HepG2 (cell line): Measurements from ENCODE around the gene COG1. TPM values are rescaled to one million over a fixed set of nuclear protein-coding genes. Genes with fewer than 3 reads are reported as not detected.

Experiments used
- GZF1 ChIP-seq: sonication (generic); formaldehyde crosslinking; IDR thresholded peaks from 2 replicates; pipeline ENCODE4 v1.5.1; 2020; ENCODE audit warnings: mild to moderate bottlenecking, missing genetic modification reagents
- HNRNPL ChIP-seq: fragments of 200-400 bp; formaldehyde crosslinking; IDR thresholded peaks from 2 replicates; pipeline ENCODE4 v1.6.1; 2017; ENCODE audit warnings: mild to moderate bottlenecking, low read depth, low read length
- SMAD9 ChIP-seq: sonication (generic); formaldehyde crosslinking; IDR thresholded peaks from 2 replicates; pipeline ENCODE4 v1.5.1; 2020; ENCODE audit warnings: mild to moderate bottlenecking, missing genetic modification reagents
- ZNF207 ChIP-seq: fragments of 450-650 bp; IDR thresholded peaks from 2 replicates; pipeline ENCODE4 v1.6.1; 2016; ENCODE audit warnings: antibody characterized with exemption, borderline replicate concordance
- ZNF251 ChIP-seq: sonication (generic); formaldehyde crosslinking; IDR thresholded peaks from 2 replicates; pipeline ENCODE4 v1.9.0; 2021; ENCODE audit warnings: mild to moderate bottlenecking, missing genetic modification reagents
- polyA plus RNA-seq, 8 experiments: library from polyadenylated mRNA; depleted of rRNA in 3 of 8; stranded (reverse) in 7 of 8; unstranded in 1 of 8; fragments of >200 nt; fragmentation: Illumina TruSeq in 4 of 8; extraction: Trizol in 4 of 8; gene quantifications; 2 replicates each; pipeline versions ENCODE4 v1.2.1 to v1.2.3, GENCODE V29; 2011 to 2016; ENCODE audit warnings: low read depth in 4 of 8, missing spikeins in 1 of 8, mixed read lengths in 1 of 8; ENCODE audit not compliant: insufficient read depth in 1 of 8
- total RNA-seq, 5 experiments: library from RNA; depleted of rRNA; stranded (reverse); fragments of >200 nt; fragmentation: Illumina TruSeq; extraction: Trizol; gene quantifications; 2 replicates each; pipeline ENCODE4 v1.2.3, GENCODE V29; 2016; ENCODE audit warnings: low read depth in 1 of 5
- TF ChIP-seq, protein P1 (sequence below): sonication (generic); formaldehyde crosslinking; IDR thresholded peaks from 2 replicates; pipeline ENCODE4 v1.5.0; 2020; ENCODE audit warnings: missing genetic modification reagents
- TF ChIP-seq, protein P2 (sequence below): sonication (generic); formaldehyde crosslinking; IDR thresholded peaks from 2 replicates; pipeline ENCODE4 v1.9.0; 2022; ENCODE audit warnings: missing genetic modification reagents, mild to moderate bottlenecking, borderline replicate concordance
- TF ChIP-seq, protein P3 (sequence below): sonication (generic); formaldehyde crosslinking; IDR thresholded peaks from 2 replicates; pipeline ENCODE4 v1.4.0; 2020; ENCODE audit warnings: missing genetic modification reagents
- TF ChIP-seq, protein P4 (sequence below): sonication (generic); formaldehyde crosslinking; IDR thresholded peaks from 2 replicates; pipeline ENCODE4 v1.4.0; 2020; ENCODE audit warnings: mild to moderate bottlenecking, missing genetic modification reagents
- TF ChIP-seq, protein P5 (sequence below): sonication (generic); formaldehyde crosslinking; IDR thresholded peaks from 2 replicates; pipeline ENCODE4 v1.5.0; 2020; ENCODE audit warnings: mild to moderate bottlenecking, missing genetic modification reagents
- TF ChIP-seq, protein P6 (sequence below): IDR thresholded peaks from 2 replicates; pipeline ENCODE4 v1.6.1; 2018; ENCODE audit warnings: missing genetic modification reagents, mild to moderate bottlenecking, missing compliant biosample characterization

COG1 gene
- total and polyA plus RNA-seq, 2 of the 13 experiments (the other 11 are each of a cell fraction or from before 2014, with no cell fraction given), result 36.6 to 39.7 TPM

DNA sequence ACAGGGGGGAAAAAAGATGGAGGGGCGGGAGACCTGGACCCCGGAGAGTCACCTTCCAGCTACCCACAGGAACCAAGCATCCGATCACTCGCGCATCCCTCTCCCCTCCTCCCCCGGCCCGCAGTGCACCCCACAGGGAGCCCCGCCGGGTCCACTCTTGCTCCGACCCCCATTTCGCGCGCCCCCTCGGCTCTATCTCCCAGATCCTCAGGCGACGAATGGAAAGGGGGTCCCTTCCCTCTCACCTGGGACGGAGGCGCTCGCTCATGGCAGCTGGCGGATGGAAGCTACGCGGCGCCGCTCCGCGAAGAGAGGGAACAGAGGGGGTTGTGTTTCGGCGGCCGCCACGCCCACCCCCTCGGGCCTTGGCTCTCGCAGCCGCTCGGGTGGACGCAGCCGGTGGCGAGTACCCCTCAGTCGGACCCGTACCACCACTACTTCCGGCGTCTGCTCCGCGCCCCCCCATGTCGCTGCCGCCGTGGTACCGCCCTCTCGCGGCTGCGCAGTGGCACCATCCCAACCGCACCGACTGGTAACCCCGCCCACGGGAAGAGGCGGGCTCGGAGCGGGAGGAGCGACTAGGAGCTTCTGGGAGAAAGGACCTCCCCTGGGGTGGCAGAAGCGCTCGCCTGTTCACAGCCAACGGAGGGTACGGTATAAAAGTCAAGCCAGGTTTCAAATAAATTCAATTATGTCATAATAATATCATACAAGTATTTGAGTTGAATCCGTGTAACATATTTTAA is 39.2 kb downstream of the COG1 start (continued):
- TF ChIP-seq SMAD9 (CRISPR knock-in tag) (no peak), ZNF251 (CRISPR knock-in tag) (no peak; the same call in 1 of the 2 replicates), ZNF207 (no peak), GZF1 (CRISPR knock-in tag) (peak; percentile 75), HNRNPL (no peak)
- TF ChIP-seq, protein P1, sequence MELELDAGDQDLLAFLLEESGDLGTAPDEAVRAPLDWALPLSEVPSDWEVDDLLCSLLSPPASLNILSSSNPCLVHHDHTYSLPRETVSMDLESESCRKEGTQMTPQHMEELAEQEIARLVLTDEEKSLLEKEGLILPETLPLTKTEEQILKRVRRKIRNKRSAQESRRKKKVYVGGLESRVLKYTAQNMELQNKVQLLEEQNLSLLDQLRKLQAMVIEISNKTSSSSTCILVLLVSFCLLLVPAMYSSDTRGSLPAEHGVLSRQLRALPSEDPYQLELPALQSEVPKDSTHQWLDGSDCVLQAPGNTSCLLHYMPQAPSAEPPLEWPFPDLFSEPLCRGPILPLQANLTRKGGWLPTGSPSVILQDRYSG (CRISPR knock-in tag), result 0 out of 2 replicates have a peak, but pooled peaks have one; percentile 80
- TF ChIP-seq, protein P2, sequence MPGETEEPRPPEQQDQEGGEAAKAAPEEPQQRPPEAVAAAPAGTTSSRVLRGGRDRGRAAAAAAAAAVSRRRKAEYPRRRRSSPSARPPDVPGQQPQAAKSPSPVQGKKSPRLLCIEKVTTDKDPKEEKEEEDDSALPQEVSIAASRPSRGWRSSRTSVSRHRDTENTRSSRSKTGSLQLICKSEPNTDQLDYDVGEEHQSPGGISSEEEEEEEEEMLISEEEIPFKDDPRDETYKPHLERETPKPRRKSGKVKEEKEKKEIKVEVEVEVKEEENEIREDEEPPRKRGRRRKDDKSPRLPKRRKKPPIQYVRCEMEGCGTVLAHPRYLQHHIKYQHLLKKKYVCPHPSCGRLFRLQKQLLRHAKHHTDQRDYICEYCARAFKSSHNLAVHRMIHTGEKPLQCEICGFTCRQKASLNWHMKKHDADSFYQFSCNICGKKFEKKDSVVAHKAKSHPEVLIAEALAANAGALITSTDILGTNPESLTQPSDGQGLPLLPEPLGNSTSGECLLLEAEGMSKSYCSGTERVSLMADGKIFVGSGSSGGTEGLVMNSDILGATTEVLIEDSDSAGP (CRISPR knock-in tag), result peak; percentile 89
- TF ChIP-seq, protein P3, sequence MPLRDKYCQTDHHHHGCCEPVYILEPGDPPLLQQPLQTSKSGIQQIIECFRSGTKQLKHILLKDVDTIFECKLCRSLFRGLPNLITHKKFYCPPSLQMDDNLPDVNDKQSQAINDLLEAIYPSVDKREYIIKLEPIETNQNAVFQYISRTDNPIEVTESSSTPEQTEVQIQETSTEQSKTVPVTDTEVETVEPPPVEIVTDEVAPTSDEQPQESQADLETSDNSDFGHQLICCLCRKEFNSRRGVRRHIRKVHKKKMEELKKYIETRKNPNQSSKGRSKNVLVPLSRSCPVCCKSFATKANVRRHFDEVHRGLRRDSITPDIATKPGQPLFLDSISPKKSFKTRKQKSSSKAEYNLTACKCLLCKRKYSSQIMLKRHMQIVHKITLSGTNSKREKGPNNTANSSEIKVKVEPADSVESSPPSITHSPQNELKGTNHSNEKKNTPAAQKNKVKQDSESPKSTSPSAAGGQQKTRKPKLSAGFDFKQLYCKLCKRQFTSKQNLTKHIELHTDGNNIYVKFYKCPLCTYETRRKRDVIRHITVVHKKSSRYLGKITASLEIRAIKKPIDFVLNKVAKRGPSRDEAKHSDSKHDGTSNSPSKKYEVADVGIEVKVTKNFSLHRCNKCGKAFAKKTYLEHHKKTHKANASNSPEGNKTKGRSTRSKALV (CRISPR knock-in tag), result peak; percentile 90
- TF ChIP-seq, protein P4, sequence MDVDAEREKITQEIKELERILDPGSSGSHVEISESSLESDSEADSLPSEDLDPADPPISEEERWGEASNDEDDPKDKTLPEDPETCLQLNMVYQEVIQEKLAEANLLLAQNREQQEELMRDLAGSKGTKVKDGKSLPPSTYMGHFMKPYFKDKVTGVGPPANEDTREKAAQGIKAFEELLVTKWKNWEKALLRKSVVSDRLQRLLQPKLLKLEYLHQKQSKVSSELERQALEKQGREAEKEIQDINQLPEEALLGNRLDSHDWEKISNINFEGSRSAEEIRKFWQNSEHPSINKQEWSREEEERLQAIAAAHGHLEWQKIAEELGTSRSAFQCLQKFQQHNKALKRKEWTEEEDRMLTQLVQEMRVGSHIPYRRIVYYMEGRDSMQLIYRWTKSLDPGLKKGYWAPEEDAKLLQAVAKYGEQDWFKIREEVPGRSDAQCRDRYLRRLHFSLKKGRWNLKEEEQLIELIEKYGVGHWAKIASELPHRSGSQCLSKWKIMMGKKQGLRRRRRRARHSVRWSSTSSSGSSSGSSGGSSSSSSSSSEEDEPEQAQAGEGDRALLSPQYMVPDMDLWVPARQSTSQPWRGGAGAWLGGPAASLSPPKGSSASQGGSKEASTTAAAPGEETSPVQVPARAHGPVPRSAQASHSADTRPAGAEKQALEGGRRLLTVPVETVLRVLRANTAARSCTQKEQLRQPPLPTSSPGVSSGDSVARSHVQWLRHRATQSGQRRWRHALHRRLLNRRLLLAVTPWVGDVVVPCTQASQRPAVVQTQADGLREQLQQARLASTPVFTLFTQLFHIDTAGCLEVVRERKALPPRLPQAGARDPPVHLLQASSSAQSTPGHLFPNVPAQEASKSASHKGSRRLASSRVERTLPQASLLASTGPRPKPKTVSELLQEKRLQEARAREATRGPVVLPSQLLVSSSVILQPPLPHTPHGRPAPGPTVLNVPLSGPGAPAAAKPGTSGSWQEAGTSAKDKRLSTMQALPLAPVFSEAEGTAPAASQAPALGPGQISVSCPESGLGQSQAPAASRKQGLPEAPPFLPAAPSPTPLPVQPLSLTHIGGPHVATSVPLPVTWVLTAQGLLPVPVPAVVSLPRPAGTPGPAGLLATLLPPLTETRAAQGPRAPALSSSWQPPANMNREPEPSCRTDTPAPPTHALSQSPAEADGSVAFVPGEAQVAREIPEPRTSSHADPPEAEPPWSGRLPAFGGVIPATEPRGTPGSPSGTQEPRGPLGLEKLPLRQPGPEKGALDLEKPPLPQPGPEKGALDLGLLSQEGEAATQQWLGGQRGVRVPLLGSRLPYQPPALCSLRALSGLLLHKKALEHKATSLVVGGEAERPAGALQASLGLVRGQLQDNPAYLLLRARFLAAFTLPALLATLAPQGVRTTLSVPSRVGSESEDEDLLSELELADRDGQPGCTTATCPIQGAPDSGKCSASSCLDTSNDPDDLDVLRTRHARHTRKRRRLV (CRISPR knock-in tag), result peak; percentile 49; the same call in 1 of the 2 replicates
- TF ChIP-seq, protein P5, sequence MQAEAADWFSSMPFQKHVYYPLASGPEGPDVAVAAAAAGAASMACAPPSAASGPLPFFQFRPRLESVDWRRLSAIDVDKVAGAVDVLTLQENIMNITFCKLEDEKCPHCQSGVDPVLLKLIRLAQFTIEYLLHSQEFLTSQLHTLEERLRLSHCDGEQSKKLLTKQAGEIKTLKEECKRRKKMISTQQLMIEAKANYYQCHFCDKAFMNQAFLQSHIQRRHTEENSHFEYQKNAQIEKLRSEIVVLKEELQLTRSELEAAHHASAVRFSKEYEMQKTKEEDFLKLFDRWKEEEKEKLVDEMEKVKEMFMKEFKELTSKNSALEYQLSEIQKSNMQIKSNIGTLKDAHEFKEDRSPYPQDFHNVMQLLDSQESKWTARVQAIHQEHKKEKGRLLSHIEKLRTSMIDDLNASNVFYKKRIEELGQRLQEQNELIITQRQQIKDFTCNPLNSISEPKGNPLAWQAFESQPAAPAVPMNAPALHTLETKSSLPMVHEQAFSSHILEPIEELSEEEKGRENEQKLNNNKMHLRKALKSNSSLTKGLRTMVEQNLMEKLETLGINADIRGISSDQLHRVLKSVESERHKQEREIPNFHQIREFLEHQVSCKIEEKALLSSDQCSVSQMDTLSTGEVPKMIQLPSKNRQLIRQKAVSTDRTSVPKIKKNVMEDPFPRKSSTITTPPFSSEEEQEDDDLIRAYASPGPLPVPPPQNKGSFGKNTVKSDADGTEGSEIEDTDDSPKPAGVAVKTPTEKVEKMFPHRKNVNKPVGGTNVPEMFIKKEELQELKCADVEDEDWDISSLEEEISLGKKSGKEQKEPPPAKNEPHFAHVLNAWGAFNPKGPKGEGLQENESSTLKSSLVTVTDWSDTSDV (CRISPR knock-in tag), result no peak; the same call in 1 of the 2 replicates
- TF ChIP-seq, protein P6, sequence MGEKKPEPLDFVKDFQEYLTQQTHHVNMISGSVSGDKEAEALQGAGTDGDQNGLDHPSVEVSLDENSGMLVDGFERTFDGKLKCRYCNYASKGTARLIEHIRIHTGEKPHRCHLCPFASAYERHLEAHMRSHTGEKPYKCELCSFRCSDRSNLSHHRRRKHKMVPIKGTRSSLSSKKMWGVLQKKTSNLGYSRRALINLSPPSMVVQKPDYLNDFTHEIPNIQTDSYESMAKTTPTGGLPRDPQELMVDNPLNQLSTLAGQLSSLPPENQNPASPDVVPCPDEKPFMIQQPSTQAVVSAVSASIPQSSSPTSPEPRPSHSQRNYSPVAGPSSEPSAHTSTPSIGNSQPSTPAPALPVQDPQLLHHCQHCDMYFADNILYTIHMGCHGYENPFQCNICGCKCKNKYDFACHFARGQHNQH (CRISPR knock-in tag), result peak; percentile 67; the same call in 1 of the 2 replicates
